ENCODE data around the gene PNPLA2.

PNPLA2 gene

DNA sequence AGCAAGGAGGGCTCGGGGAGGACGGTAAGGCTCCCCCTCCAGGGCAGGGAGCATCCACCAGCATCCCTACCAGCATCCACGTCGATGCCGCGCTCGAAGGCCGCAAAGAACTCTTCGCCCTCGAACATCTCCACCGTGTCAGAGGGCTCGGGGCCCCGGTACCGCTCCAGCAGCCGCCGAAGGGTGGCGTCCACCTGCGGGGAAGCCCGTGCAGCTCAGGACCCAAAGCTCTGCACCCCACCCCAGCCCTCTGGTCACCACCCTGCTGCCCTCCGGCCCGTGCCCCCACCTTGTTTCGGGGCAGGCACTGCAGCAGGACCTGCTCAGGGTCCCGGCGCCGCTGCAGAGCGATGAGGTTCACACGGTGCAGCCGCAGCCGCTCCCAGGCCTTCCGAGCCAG is 18.2 kb upstream of the PNPLA2 start (continued):
- no peak for TF ChIP-seq TSHZ2 (CRISPR knock-in tag; IDR thresholded peaks at IDR 0.05)
- no peak for TF ChIP-seq GLIS3 (CRISPR knock-in tag; IDR thresholded peaks at IDR 0.05)
- no peak for TF ChIP-seq RARB (CRISPR knock-in tag; IDR thresholded peaks at IDR 0.05)

DNA sequence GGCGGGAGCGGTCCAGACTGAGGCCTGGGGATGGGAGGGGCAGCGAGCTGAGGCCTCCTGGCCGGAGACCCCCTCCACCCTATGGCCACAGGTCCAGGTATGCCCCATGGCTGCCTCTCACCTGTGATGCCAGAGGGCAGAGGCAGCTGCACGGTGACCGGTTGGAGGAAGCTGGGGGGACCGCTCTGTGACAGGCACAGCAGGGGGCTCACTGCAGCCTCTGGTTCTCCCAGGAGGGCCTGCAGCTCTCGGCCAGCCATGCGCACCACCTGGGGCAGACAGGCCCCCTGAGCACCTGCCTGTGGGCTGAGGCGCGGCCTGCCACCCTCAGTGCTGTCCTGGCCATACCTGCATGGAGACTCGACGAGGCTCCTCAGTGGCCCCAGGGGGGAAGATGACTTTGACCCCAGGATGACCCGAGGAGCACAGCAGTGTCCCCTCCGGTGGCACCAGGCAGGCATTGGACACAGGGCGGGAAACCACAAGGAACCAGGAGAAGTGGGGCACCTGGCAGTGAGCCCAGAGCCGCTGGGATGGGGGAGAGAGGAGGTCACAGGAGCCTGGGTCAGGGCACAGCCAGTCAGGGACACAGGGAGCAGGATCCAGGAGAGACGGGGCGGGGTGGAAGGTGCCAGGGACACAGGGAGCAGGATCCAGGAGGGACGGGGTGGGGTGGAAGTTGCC is 17.5 kb upstream of the PNPLA2 start:
- TF ChIP-seq ZNF565 (CRISPR knock-in tag; conservative IDR thresholded peaks at IDR 0.05; ENCODE audit: low read depth) (no peak), RARB (CRISPR knock-in tag; IDR thresholded peaks at IDR 0.05) (no peak), ZNF8 (CRISPR knock-in tag; IDR thresholded peaks at IDR 0.05) (no peak), ZC3H10 (CRISPR knock-in tag; IDR thresholded peaks at IDR 0.05) (no peak), CSDC2 (CRISPR knock-in tag; IDR thresholded peaks at IDR 0.05) (no peak), TOX (CRISPR knock-in tag; IDR thresholded peaks at IDR 0.05; ENCODE audit: borderline replicate concordance) (no peak), POU6F1 (CRISPR knock-in tag; IDR thresholded peaks at IDR 0.05; ENCODE audit: borderline replicate concordance, low read depth) (no peak), TCF4 (CRISPR knock-in tag; IDR thresholded peaks at IDR 0.05; ENCODE audit: borderline replicate concordance) (no peak), PATZ1 (CRISPR knock-in tag; IDR thresholded peaks at IDR 0.05; ENCODE audit: borderline replicate concordance) (no peak), ARNTL (CRISPR knock-in tag; IDR thresholded peaks at IDR 0.05; ENCODE audit: borderline replicate concordance, low read depth) (no peak), OSR1 (CRISPR knock-in tag; IDR thresholded peaks at IDR 0.05) (no peak), TSHZ2 (CRISPR knock-in tag; IDR thresholded peaks at IDR 0.05) (no peak), CREB5 (CRISPR knock-in tag; IDR thresholded peaks at IDR 0.05; ENCODE audit: low read depth) (no peak), SNAI2 (CRISPR knock-in tag; IDR thresholded peaks at IDR 0.05) (no peak), ZNF70 (CRISPR knock-in tag; IDR thresholded peaks at IDR 0.05) (no peak), ESRRG (CRISPR knock-in tag; IDR thresholded peaks at IDR 0.05) (no peak), BACH2 (CRISPR knock-in tag; IDR thresholded peaks at IDR 0.05; ENCODE audit: borderline replicate concordance) (no peak), PPARA (CRISPR knock-in tag; IDR thresholded peaks at IDR 0.05; ENCODE audit: borderline replicate concordance) (no peak)
- TF ChIP-seq, protein P1, sequence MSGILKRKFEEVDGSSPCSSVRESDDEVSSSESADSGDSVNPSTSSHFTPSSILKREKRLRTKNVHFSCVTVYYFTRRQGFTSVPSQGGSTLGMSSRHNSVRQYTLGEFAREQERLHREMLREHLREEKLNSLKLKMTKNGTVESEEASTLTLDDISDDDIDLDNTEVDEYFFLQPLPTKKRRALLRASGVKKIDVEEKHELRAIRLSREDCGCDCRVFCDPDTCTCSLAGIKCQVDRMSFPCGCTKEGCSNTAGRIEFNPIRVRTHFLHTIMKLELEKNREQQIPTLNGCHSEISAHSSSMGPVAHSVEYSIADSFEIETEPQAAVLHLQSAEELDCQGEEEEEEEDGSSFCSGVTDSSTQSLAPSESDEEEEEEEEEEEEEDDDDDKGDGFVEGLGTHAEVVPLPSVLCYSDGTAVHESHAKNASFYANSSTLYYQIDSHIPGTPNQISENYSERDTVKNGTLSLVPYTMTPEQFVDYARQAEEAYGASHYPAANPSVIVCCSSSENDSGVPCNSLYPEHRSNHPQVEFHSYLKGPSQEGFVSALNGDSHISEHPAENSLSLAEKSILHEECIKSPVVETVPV (CRISPR knock-in tag; IDR thresholded peaks at IDR 0.05) = no peak
- ATAC-seq = no peak
